ENCODE results near the gene NAT16. TPM values are rescaled to one million over a fixed set of nuclear protein-coding genes. Genes with fewer than 3 reads are reported as not detected.

NAT16 gene
- total and polyA plus RNA-seq, 9 of the 15 experiments (the other 6 are each of a cell fraction or from before 2014, with no cell fraction given) = 0.04 TPM; not detected in 8

DNA sequence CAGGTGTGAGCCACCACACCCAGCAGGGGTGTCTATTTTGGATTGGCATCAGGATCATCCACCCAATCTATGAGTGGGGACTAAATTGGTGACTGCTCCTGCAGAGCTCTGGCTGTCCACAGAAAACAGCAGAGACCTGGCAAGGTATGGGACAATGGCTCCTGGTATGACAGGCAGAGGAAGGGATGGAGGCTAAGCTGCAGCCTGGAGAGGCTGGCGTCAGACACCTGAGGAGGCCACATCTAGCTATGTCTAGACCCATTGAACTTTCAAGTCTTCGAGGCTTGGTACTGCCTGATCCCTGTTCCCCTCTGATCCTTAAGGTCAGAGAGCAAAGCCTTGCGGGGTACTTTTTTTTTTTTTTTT is 56.4 kb downstream of the NAT16 start (continued):
- TF ChIP-seq, protein P1, sequence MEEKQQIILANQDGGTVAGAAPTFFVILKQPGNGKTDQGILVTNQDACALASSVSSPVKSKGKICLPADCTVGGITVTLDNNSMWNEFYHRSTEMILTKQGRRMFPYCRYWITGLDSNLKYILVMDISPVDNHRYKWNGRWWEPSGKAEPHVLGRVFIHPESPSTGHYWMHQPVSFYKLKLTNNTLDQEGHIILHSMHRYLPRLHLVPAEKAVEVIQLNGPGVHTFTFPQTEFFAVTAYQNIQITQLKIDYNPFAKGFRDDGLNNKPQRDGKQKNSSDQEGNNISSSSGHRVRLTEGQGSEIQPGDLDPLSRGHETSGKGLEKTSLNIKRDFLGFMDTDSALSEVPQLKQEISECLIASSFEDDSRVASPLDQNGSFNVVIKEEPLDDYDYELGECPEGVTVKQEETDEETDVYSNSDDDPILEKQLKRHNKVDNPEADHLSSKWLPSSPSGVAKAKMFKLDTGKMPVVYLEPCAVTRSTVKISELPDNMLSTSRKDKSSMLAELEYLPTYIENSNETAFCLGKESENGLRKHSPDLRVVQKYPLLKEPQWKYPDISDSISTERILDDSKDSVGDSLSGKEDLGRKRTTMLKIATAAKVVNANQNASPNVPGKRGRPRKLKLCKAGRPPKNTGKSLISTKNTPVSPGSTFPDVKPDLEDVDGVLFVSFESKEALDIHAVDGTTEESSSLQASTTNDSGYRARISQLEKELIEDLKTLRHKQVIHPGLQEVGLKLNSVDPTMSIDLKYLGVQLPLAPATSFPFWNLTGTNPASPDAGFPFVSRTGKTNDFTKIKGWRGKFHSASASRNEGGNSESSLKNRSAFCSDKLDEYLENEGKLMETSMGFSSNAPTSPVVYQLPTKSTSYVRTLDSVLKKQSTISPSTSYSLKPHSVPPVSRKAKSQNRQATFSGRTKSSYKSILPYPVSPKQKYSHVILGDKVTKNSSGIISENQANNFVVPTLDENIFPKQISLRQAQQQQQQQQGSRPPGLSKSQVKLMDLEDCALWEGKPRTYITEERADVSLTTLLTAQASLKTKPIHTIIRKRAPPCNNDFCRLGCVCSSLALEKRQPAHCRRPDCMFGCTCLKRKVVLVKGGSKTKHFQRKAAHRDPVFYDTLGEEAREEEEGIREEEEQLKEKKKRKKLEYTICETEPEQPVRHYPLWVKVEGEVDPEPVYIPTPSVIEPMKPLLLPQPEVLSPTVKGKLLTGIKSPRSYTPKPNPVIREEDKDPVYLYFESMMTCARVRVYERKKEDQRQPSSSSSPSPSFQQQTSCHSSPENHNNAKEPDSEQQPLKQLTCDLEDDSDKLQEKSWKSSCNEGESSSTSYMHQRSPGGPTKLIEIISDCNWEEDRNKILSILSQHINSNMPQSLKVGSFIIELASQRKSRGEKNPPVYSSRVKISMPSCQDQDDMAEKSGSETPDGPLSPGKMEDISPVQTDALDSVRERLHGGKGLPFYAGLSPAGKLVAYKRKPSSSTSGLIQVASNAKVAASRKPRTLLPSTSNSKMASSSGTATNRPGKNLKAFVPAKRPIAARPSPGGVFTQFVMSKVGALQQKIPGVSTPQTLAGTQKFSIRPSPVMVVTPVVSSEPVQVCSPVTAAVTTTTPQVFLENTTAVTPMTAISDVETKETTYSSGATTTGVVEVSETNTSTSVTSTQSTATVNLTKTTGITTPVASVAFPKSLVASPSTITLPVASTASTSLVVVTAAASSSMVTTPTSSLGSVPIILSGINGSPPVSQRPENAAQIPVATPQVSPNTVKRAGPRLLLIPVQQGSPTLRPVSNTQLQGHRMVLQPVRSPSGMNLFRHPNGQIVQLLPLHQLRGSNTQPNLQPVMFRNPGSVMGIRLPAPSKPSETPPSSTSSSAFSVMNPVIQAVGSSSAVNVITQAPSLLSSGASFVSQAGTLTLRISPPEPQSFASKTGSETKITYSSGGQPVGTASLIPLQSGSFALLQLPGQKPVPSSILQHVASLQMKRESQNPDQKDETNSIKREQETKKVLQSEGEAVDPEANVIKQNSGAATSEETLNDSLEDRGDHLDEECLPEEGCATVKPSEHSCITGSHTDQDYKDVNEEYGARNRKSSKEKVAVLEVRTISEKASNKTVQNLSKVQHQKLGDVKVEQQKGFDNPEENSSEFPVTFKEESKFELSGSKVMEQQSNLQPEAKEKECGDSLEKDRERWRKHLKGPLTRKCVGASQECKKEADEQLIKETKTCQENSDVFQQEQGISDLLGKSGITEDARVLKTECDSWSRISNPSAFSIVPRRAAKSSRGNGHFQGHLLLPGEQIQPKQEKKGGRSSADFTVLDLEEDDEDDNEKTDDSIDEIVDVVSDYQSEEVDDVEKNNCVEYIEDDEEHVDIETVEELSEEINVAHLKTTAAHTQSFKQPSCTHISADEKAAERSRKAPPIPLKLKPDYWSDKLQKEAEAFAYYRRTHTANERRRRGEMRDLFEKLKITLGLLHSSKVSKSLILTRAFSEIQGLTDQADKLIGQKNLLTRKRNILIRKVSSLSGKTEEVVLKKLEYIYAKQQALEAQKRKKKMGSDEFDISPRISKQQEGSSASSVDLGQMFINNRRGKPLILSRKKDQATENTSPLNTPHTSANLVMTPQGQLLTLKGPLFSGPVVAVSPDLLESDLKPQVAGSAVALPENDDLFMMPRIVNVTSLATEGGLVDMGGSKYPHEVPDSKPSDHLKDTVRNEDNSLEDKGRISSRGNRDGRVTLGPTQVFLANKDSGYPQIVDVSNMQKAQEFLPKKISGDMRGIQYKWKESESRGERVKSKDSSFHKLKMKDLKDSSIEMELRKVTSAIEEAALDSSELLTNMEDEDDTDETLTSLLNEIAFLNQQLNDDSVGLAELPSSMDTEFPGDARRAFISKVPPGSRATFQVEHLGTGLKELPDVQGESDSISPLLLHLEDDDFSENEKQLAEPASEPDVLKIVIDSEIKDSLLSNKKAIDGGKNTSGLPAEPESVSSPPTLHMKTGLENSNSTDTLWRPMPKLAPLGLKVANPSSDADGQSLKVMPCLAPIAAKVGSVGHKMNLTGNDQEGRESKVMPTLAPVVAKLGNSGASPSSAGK (IDR thresholded peaks at IDR 0.05) = no peak
